OCI-LY1 (cell line): ENCODE measurements around the gene PET117.

Source experiments
- EZH2 ChIP-seq: fragments of 200-600 bp; sonication (generic), shearing (Covaris generic); IDR thresholded peaks from 2 replicates; pipeline ENCODE4 v1.8.0; 2017; ENCODE audit warnings: borderline replicate concordance, mixed run types, mild to moderate bottlenecking, antibody characterized with exemption, low read length, moderate library complexity, mixed read lengths
- TF ChIP-seq, protein P1 (sequence below): fragments of 200-600 bp; sonication (generic), shearing (Covaris generic); IDR thresholded peaks from 2 replicates; pipeline ENCODE4 v1.5.1; 2017; ENCODE audit warnings: mild to moderate bottlenecking, antibody characterized with exemption, low read length, moderate library complexity, mixed read lengths

DNA sequence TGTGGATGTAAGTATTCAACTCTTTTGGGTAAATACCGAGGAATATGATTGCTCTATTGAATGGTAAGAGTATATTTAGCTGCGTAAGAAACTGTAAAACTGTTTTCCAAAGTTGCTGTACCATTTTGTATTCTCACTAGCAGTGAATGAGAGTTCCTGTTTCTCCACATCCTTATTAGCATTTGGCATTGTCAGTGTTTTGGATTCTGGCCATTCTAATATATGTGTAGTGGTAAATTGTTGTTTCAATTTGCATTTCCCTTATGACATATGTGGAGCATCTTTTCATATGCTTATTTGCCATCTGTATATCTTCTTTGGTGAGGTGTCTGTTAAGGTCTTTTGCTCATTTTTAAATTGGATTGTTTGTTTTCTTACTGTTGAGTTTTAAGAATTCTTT is 29.3 kb upstream of the PET117 start:
- TF ChIP-seq, protein P1, sequence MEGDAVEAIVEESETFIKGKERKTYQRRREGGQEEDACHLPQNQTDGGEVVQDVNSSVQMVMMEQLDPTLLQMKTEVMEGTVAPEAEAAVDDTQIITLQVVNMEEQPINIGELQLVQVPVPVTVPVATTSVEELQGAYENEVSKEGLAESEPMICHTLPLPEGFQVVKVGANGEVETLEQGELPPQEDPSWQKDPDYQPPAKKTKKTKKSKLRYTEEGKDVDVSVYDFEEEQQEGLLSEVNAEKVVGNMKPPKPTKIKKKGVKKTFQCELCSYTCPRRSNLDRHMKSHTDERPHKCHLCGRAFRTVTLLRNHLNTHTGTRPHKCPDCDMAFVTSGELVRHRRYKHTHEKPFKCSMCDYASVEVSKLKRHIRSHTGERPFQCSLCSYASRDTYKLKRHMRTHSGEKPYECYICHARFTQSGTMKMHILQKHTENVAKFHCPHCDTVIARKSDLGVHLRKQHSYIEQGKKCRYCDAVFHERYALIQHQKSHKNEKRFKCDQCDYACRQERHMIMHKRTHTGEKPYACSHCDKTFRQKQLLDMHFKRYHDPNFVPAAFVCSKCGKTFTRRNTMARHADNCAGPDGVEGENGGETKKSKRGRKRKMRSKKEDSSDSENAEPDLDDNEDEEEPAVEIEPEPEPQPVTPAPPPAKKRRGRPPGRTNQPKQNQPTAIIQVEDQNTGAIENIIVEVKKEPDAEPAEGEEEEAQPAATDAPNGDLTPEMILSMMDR = no peak
- no peak for TF ChIP-seq EZH2
